Activated T-helper 17 cell treated with anti-CD3 and anti-CD28 coated beads, Interleukin-2, amount 50 U/mL, for 72 hours (primary cell): ENCODE data around the gene OR5AS1. TPM values are rescaled to one million over a fixed set of nuclear protein-coding genes. Genes with fewer than 3 reads are reported as not detected.
"Not testable (repeated sequence)": the region's sequence is repeated elsewhere in the genome, so short reads cannot be mapped to it uniquely, and the experiment has no call there.

Experiments
- ATAC-seq: fragments of 150-1000 bp; cut with Tn5 transposase; replicated peaks from 2 replicates; pipeline ENCODE4 v1.10.0; 2021; ENCODE audit warnings: mild to moderate bottlenecking, moderate library complexity
- H3K27ac Mint-ChIP-seq: one replicate; pipeline ENCODE4 v1.8.0; 2022; ENCODE audit warnings: mixed read lengths
- H3K27me3 Mint-ChIP-seq: one replicate; pipeline ENCODE4 v1.8.0; 2022; ENCODE audit warnings: mixed read lengths
- H3K36me3 Mint-ChIP-seq: one replicate; pipeline ENCODE4 v1.8.0; 2022; ENCODE audit warnings: low read depth, mild to moderate bottlenecking, mixed read lengths
- H3K4me1 Mint-ChIP-seq: one replicate; pipeline ENCODE4 v1.8.0; 2022; ENCODE audit warnings: mixed read lengths
- H3K4me3 Mint-ChIP-seq: one replicate; pipeline ENCODE4 v1.8.0; 2022; ENCODE audit warnings: mild to moderate bottlenecking, mixed read lengths
- H3K9me3 Mint-ChIP-seq: one replicate; pipeline ENCODE4 v1.8.0; 2022; ENCODE audit warnings: mixed read lengths
- total RNA-seq, 2 donors: library from RNA; stranded (reverse); gene quantifications; one replicate each; pipeline ENCODE4 v1.2.3, GENCODE V29; 2022

Gene OR5AS1
- total RNA-seq = not detected

DNA sequence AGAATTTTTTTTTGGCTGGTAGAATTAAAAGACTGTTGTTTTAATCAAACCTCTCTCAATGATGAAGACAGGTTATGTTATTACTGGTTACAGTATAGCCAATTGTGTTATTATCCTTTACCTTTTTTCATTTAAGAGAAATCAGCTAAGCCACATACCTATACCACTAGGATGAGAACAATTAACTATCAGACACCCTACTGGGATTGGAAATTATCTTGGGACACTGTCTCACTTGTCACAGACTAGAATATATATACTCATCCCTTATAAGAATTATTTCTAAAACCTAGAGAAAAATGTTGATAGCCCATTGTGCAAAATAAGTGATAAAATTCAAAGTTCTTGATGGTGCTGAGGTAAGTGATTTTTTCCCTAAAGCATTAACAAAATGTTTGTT lies at the start of gene OR5AS1:
TSS of gene OR5AS1 (plus strand) at position 301 of the 400 bp plus-strand sequence. CDS start 2,765 bp downstream, outside the sequence.
- H3K36me3 Mint-ChIP-seq = no peaks in the 10 kb centered on the region
- no peaks in the 10 kb centered on the region for H3K27me3 Mint-ChIP-seq
- H3K9me3 Mint-ChIP-seq = peaks cover 8% of the 10 kb centered on the region
- no peak within 1 kb of the TSS for H3K4me3 Mint-ChIP-seq
- H3K4me1 Mint-ChIP-seq = no peaks in the 10 kb centered on the region
- no peak within 1 kb of the TSS for H3K27ac Mint-ChIP-seq
- no peak for ATAC-seq

DNA sequence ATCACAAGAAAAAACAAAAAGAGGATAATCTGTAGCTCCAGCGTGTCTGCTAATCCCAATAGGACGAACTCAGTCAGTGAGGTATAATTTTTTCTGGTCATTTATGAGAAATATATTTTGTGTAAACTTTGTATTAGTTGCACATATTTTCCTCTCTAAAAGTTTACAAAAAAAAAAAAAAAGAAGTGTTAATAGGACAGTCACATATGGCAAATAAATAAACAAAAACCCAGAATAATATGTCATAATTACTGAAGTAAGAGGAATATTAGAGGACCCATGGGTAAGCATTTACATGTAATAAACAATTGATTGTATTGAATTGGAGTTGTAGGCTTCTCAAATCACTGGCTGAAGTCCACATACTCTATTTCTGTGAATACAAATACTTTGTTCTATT lies 32.9 kb upstream of the OR5AS1 start, which contains the start of gene OR5F1:
TSS of gene OR5F1 (minus strand) at position 101 of the 400 bp plus-strand sequence. CDS start at position 101, 0 bp downstream.
- Mint-ChIP-seq H3K27ac (no peak within 1 kb of the TSS), H3K27me3 (no peaks in the 10 kb centered on the region), H3K9me3 (peaks cover 30% of the 10 kb centered on the region), H3K4me3 (no peak within 1 kb of the TSS), H3K36me3 (no peaks in the 10 kb centered on the region), H3K4me1 (no peaks in the 10 kb centered on the region)
- no peak for ATAC-seq

DNA sequence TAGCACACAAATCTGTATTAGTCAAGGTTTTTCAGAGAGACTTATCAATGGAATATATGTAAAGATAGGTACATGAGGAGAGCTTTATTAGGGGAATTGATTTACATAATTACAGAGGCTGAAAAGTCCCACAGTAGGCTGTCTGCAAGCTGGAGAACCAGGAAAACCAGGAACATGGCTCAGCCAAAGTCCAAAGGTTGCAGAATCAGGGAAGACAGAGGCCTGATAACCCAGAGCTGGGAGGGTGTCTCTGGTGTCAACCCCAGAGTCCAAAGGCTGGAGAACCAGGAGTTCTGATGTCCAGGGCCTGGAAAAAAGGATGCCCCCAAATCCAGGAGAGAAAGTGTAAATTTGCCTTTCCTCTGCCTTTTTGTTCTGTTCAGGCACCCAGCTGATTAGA lies 16.7 kb upstream of the OR5AS1 start:
- H3K4me3 Mint-ChIP-seq = no peak overlapping the region
- no peak for ATAC-seq
- H3K36me3 Mint-ChIP-seq = no peaks in the 10 kb centered on the region
- no peaks in the 10 kb centered on the region for H3K27me3 Mint-ChIP-seq
- no peaks in the 10 kb centered on the region for H3K4me1 Mint-ChIP-seq
- peaks cover 16% of the 10 kb centered on the region for H3K9me3 Mint-ChIP-seq
- no peak overlapping the region for H3K27ac Mint-ChIP-seq

DNA sequence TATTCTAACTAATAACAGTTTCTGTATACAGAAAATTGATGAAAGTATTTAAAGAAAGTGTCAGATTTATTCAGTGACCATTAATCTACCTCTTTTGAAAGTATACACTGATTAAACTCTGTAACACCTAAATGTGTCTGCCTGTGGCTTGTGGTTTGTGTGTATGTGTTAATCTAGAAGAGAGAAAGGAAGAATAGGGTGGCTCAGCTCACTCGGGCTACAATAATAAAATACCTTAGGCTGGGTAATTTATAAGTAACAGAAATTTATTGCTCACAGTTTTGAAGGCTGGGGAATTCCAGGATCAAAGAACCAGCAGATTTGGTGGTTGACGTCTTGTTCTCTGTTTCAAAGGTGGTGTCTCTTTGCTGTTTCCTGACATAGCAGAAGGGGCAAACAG lies 13.6 kb upstream of the OR5AS1 start:
- Mint-ChIP-seq H3K4me1 (no peaks in the 10 kb centered on the region), H3K9me3 (peaks cover 12% of the 10 kb centered on the region), H3K27me3 (no peaks in the 10 kb centered on the region), H3K27ac (no peak overlapping the region), H3K4me3 (no peak overlapping the region), H3K36me3 (no peaks in the 10 kb centered on the region)
- ATAC-seq = no peak

DNA sequence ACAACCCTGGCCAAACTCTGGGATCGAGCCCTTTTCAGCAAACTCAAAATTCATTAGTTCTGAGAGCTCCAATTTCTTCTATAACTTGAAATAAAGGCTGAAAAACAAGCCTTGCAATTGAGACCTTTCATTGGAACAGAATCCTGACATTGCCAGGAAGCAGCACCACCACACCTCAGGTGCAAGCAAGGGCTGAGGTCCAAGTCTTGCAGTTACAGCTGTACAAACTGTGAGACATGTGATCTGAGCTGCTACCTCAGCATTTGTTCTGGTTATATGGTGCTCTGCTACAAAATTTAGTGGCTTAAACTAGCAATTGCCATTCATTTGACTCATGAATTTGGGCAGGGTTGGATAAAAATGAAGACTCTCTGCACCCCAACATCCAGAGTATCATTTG lies 18.1 kb downstream of the OR5AS1 start:
- no peak overlapping the region for H3K27ac Mint-ChIP-seq
- no peak for ATAC-seq
- H3K36me3 Mint-ChIP-seq = no peaks in the 10 kb centered on the region
- H3K4me3 Mint-ChIP-seq = no peak overlapping the region
- H3K9me3 Mint-ChIP-seq = peaks cover 13% of the 10 kb centered on the region
- H3K4me1 Mint-ChIP-seq = no peaks in the 10 kb centered on the region
- no peaks in the 10 kb centered on the region for H3K27me3 Mint-ChIP-seq

DNA sequence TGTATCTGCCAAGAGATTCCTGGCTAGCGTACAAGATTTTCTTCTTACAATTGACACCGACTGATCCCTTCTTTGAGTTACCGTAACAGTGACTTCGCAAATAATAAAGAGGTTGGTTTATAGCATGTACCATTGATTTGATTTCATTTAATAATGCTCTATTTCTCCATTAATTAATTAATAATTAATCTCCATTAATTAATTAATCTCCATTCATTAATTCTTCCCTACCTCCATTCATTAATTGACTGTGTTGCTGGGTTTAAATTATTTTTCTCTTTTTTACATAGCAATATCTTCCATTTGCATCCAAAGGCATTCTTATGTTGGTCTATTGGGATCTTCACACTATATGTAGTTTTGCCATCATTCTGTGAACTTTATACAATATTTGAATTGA lies 21.0 kb downstream of the OR5AS1 start:
- H3K9me3 Mint-ChIP-seq = peaks cover 11% of the 10 kb centered on the region
- H3K27ac Mint-ChIP-seq = no peak overlapping the region
- H3K4me3 Mint-ChIP-seq = no peak overlapping the region
- ATAC-seq = no peak
- no peaks in the 10 kb centered on the region for H3K4me1 Mint-ChIP-seq
- H3K36me3 Mint-ChIP-seq = no peaks in the 10 kb centered on the region
- H3K27me3 Mint-ChIP-seq = no peaks in the 10 kb centered on the region

DNA sequence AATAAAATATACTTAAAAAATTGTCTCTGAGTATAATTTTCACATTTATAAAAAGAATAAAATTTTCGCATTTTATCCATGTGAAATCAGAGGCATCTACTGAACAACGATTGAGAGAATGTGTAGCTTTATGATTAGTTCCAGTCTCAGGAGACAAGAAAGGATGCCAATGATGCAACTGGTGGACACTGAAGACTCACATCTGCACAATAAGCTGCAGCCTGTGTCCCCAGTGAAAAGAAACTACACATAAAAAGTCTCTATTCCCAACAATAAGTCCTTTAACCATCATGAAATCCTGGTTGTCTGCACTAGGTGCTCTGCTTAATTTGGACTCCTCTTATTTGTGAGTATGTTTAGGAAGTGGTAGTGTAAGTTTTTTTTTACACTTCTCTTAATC lies 22.0 kb downstream of the OR5AS1 start:
- no peak overlapping the region for H3K27ac Mint-ChIP-seq
- no peak for ATAC-seq
- H3K27me3 Mint-ChIP-seq = no peaks in the 10 kb centered on the region
- no peak overlapping the region for H3K4me3 Mint-ChIP-seq
- no peaks in the 10 kb centered on the region for H3K4me1 Mint-ChIP-seq
- H3K9me3 Mint-ChIP-seq = peaks cover 12% of the 10 kb centered on the region
- no peaks in the 10 kb centered on the region for H3K36me3 Mint-ChIP-seq

DNA sequence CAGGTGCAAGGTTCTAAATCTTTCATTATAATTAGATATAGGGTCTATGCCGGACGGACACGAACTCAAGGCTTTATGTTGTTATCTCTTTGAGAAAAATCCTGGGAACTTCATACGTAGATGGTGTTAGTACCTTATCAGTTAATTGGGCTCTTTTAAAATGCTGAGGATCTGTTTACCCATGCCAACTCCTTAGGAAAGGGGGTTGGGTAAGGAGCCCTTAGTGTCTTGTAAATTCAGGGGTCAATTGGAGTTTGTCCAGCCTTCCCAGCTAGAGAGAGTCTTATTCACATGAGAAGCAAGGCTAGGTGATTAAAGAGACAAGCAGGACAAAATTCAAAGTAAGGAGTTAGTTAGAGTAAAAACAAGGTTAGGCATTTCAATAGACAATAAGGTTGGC lies 28.9 kb downstream of the OR5AS1 start:
- not testable (repeated sequence) for H3K4me1 Mint-ChIP-seq

DNA sequence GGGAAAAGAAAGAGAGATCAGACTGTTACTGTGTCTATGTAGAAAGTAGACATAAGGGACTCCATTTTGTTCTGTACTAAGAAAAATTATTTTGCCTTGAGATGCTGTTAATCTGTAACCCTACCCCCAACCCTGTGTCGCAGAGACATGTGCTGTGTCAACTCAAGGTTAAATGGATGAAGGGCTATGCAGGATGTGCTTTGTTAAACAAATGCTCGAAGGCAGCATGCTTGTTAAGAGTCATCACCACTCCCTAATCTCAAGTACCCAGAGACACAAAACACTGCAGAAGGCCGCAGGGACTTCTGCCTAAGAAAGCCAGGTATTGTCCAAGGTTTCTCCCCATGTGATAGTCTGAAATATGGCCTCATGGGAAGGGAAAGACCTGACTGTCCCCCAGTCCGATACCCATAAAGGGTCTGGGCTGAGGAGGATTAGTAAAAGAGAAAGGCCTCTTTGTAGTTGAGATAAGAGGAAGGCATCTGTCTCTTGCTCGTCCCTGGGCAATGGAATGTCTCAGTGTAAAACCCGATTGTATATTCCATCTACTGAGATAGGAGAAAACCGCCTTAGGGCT lies 30.3 kb downstream of the OR5AS1 start:
- not testable (repeated sequence) for H3K4me1 Mint-ChIP-seq, ATAC-seq, H3K27ac Mint-ChIP-seq, H3K36me3 Mint-ChIP-seq, H3K4me3 Mint-ChIP-seq, H3K27me3 Mint-ChIP-seq
- H3K9me3 Mint-ChIP-seq = peaks cover 25% of the 10 kb centered on the region

More for the DNA sequence above, 28.9 kb downstream of the OR5AS1 start:
- not testable (repeated sequence) for ATAC-seq, H3K4me3 Mint-ChIP-seq, H3K27ac Mint-ChIP-seq, H3K36me3 Mint-ChIP-seq, H3K27me3 Mint-ChIP-seq
- peaks cover 30% of the 10 kb centered on the region for H3K9me3 Mint-ChIP-seq

DNA sequence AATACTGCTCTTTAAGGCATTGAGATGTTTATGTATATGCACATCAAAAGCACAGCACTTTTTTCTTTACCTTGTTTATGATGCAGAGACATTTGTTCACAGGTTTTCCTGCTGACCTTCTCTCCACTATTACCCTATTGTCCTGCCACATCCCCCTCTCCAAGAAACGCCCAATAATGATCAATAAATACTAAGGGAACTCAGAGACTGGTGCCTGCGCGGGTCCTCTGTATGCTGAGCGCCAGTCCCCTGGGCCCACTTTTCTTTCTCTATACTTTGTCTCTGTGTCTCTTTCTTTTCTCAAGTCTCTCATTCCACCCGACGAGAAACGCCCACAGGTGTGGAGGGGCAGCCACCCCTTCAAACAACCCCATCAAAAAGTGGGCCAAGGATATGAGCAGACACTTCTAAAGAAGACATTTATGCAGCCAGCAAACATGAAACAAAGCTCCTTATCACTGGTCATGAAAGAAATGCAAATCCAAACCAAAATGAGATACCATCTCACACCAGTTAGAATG lies 30.9 kb downstream of the OR5AS1 start:
- H3K9me3 Mint-ChIP-seq = peaks cover 25% of the 10 kb centered on the region
- not testable (repeated sequence) for H3K4me3 Mint-ChIP-seq, H3K36me3 Mint-ChIP-seq, ATAC-seq, H3K27me3 Mint-ChIP-seq, H3K27ac Mint-ChIP-seq, H3K4me1 Mint-ChIP-seq

DNA sequence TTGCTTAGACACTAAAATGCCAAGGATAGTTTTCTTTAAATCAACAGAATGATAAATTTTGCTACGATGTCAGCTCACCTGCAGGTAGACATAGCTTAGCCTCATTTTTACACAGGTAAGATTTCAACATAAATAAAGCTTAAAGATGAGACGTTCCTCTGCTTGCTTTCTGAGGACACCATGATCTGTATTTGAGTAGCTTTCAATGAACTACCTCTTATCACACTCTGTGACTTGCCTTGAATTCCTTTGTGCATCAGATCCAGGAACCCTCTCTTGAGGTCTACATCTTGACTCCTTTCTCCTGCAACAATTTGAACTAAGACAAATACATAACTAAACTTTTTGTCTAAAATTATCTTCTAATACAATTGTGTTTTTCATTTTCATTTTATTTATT lies 39.5 kb downstream of the OR5AS1 start:
- H3K9me3 Mint-ChIP-seq = peaks cover 4% of the 10 kb centered on the region
- no peaks in the 10 kb centered on the region for H3K27me3 Mint-ChIP-seq
- H3K4me1 Mint-ChIP-seq = no peaks in the 10 kb centered on the region
- no peak for ATAC-seq
- H3K36me3 Mint-ChIP-seq = no peaks in the 10 kb centered on the region
- H3K4me3 Mint-ChIP-seq = no peak overlapping the region
- no peak overlapping the region for H3K27ac Mint-ChIP-seq

Other genes with a start within 250 kb of the OR5AS1 start
- not detected for gene OR5D14, start 232.1 kb upstream of the OR5AS1 start, total RNA-seq
- not detected for gene OR5L1, start 216.3 kb upstream of the OR5AS1 start, total RNA-seq
- not detected for gene OR5D18, start 208.0 kb upstream of the OR5AS1 start, total RNA-seq
- gene OR5L2, start 200.4 kb upstream of the OR5AS1 start, total RNA-seq = not detected
- gene OR5D16, start 188.9 kb upstream of the OR5AS1 start, total RNA-seq = not detected
- gene TRIM51, start 144.4 kb upstream of the OR5AS1 start, total RNA-seq = not detected
- not detected for gene OR5W2, start 113.1 kb upstream of the OR5AS1 start, total RNA-seq
- gene OR5I1, start 91.3 kb upstream of the OR5AS1 start, total RNA-seq = not detected
- not detected for gene OR10AG1, start 57.7 kb upstream of the OR5AS1 start, total RNA-seq
- gene OR5F1, start 33.0 kb upstream of the OR5AS1 start, total RNA-seq = not detected
- not detected for gene OR8I2, start 65.7 kb downstream of the OR5AS1 start, total RNA-seq
- not detected for gene OR8H2, start 76.0 kb downstream of the OR5AS1 start, total RNA-seq
- gene OR8H3, start 94.7 kb downstream of the OR5AS1 start, total RNA-seq = not detected
- not detected for gene OR8J3, start 112.5 kb downstream of the OR5AS1 start, total RNA-seq
- gene OR8K5, start 132.7 kb downstream of the OR5AS1 start, total RNA-seq = not detected
- not detected for gene OR5J2, start 149.0 kb downstream of the OR5AS1 start, total RNA-seq
- not detected for gene OR5T2, start 206.6 kb downstream of the OR5AS1 start, total RNA-seq
- gene OR5T3, start 224.6 kb downstream of the OR5AS1 start, total RNA-seq = not detected
- not detected for gene OR5T1, start 246.5 kb downstream of the OR5AS1 start, total RNA-seq